Measurements from ENCODE around the gene FCHSD2.

GRCh38 chr11:73116636-73117035, 25.5 kb downstream of the FCHSD2 start:
- TF ChIP-seq YY1 (IDR thresholded peaks at IDR 0.05; ENCODE audit: insufficient read depth, insufficient read length) = no peak
- TF ChIP-seq ZNF274 (IDR thresholded peaks at IDR 0.05; ENCODE audit: low read depth, low read length) = no peak
- TF ChIP-seq SUZ12 (IDR thresholded peaks at IDR 0.05; ENCODE audit: extremely low read depth, insufficient read depth, insufficient read length) = no peak

Data from NT2/D1 (cell line).